GM18499 (cell line): Measurements from ENCODE around the gene RFNG.
"Not testable (repeated sequence)": the region's sequence is repeated elsewhere in the genome, so short reads cannot be mapped to it uniquely, and the experiment has no call there.

Source experiments
- ATAC-seq: cut with Tn5 transposase; IDR thresholded peaks from one replicate; pipeline ENCODE4 v1.9.1; 2021; ENCODE audit warnings: moderate number of reproducible peaks; ENCODE audit not compliant: insufficient read depth, unreplicated experiment

The RFNG gene

GRCh38 chr17:82049106-82049505 is 2.5 kb downstream of the RFNG start:
- no peak for ATAC-seq

- no peak for ATAC-seq
Observed at GRCh38 chr17:82048571-82048971, 3.0 kb downstream of the RFNG start.

- no peak for ATAC-seq
Observed at GRCh38 chr17:82047914-82048570, 3.6 kb downstream of the RFNG start.

- no peak for ATAC-seq
Observed at GRCh38 chr17:82047379-82047778, 4.2 kb downstream of the RFNG start.

DNA sequence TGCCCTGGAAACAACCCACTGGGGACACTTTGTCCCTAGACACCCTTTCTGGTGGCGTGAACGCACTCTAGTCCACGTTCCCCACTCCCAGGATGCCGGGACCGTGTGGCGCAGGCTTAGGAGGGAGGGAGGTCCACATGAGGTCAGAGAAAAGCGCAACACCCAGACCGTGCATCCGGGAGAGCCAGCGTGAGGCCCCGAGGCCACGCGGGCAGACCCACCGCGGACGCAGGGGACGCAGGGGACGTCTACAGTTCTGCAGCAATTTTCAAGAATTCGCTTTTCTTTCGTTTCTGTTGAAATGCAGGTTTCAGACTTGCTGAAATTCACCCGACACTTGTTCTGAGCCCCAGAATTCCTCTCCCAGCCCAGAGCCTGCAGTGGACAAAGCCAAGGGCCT is 4.7 kb downstream of the RFNG start:
- no peak for ATAC-seq

GRCh38 chr17:82045936-82046484 is 5.6 kb downstream of the RFNG start:
- no peak for ATAC-seq

DNA sequence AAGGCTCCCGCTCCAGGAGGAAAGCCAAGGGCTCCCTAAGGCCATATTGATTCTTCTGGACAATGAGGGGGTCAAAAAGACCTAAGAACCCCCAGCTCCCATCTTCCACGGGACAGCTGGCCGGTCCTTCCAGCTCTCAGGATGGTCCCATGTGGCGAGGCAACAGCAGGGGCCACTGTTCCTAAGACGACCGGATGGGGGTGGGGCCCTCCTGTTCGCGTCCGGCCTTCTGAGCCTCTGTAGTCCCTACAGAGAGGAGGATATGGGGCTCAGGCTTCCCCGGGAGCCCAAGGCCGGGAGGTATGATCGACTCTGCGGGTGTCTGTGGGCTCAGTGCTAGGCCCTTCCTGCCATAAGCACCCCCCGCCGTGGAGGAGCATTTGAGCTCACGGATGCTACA is 8.1 kb downstream of the RFNG start:
- no peak for ATAC-seq

- ATAC-seq, result no peak
Observed at GRCh38 chr17:82042649-82043048, 9.0 kb downstream of the RFNG start.

DNA sequence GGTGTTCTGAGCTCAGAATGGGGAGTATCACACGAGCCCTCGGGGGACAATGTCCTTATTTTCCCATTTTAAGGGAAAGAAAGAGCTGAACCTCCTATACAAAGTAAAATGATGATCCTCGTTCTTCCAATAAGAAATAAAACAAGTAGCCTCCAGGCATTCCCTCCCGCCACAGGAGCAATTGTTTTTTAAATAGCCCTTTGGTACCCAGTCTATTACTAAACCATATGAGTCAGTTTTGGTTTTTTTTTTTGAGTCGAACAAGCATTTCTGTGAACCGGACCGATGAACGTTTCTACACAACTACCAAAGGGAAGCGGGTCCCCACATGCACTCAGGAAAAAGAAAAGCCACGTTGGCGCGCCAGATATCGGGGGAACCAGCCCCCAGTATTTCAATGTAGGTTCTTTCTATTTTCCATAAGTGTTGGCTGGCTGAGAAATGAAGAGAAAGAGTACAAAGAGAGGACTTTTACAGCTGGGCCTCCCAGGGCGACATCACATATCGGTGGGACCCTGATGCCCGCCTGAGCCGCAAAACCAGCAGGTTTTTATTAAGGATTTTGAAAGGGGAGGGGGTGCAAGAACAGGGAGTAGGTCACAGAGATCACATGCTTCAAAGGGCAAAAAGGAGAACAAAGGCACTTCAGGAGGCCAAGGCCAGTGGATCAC is 10.3 kb downstream of the RFNG start:
- no peak for ATAC-seq

DNA sequence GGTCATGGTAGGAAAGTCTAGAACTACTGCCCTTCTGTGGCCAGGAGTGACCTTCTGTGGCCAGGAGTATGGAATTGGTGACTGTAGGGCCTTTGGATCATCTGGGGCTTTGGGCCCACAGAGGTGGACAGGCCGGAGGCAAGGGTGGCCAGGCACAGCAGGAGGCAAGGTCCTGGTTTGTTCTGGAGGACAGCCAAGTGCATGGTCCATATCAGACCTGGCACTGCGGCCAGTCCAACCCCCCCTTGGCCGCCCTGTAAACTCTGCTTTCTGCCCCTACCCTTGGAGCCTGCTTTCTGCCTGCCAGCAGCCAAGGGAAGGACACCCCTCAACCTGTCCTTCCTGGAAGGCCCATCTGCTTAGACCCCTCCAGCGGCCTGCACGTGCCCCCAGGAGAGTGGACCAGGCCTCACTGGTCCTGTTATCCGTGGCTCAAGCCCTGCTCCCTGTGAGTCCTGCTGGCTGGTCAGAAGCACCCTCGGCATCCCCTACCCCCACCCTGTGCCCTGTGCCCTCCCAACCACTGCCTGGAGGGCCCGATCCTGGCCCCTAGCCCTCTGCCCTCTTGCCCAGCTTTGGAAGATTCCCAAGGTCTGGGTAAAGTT is 11.8 kb downstream of the RFNG start:
- no peak for ATAC-seq

DNA sequence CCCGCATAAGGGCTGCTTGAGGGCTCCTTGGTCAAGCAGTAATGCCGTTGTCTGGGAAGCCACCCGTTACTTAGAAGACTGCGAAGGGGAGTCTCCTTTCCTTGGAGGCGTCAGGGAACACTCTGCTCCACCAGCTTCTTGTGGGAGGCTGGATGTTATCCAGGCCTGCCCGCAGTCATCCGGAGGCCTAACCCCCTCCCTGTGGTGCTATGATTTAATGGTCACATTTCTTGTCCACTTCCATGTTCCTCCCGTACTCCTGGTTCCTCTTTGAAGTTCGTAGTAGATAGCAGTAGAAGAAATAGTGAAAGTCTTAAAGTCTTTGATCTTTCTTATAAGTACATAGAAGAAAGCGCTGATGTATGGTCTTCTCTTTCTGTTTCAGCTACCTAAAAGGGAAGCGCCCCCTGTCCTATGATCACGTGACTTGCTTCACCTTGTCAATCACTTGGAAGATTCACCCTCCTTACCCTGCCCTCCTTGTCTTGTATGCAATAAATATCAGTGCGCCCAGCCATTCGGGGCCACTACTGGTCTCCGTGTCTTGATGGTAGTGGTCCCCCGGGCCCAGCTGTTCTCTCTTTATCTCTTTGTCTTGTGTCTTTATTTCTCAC is 12.7 kb downstream of the RFNG start:
- ATAC-seq, result not testable (repeated sequence)

- no peak for ATAC-seq
Observed at GRCh38 chr17:82037889-82038195, 13.8 kb downstream of the RFNG start.

- peak; percentile 51 for ATAC-seq
Observed at GRCh38 chr17:82037092-82037888, 14.3 kb downstream of the RFNG start, which contains the start of gene DCXR. Gene DCXR, minus strand, starts transcription at chr17:82037697. Its CDS starts 15 bp downstream, at chr17:82037682.

- no peak for ATAC-seq
Observed at GRCh38 chr17:82036634-82037091, 14.9 kb downstream of the RFNG start.

- no peak for ATAC-seq
Observed at GRCh38 chr17:82035956-82036633, 15.5 kb downstream of the RFNG start.

DNA sequence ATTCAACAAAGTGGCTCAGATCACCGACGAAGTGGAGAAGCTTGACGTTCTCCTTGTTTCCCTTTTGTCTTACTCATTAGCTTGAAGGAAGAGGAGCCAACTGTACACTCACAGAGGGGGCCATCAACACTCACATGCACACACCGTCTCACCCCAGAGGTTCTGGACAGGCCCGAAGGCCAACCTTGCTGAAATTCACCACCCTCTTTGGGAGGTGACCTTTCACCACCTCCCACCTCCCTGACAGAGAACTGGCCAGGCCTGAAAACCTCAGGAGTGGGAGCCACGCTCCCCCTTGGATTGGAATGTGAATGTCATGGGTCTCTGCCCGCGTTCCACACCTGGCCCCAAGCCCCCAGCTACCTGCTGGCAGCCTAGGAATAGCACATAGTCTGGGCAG is 16.1 kb downstream of the RFNG start:
- ATAC-seq, result no peak

DNA sequence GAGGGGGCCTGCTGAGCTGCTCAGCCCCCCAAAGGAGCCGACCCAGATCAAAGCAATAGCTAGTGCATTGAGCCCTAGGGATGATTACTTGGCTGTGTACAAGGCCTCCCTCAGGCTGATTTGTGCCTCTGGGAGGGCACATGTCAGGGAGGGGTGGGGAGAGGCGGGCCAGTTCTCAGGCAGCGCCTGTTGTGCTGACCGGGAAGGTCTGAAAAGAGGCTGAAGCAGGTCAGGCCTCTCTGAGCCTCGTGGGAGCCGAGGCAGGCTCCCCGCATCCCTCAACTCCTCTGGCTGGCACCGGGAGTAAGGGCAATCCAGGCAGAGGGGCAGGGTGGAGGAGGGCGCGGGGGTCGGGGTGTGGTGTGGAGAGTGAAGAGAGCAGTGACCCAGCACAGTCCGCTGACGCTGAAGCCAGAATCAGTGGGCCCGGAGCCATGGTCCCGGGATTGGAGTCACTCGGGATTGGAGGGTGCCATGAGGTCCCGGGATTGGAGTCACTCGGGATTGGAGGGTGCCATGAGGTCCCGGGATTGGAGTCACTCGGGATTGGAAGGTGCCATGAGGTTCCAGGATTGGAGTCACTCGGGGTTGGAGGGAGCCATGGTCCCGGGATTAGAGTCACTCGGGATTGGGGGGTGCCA is 17.1 kb downstream of the RFNG start:
- ATAC-seq, result no peak

GRCh38 chr17:82033359-82034085 is 18.1 kb downstream of the RFNG start:
- ATAC-seq, result no peak
